Tibial artery (tissue), 4 donors: ENCODE data around the gene CEP295NL.

Experiments
- DNase-seq, 2 donors: peaks; one replicate each; pipeline ENCODE4 v3.0.0-alpha.2; 2019
- H3K27ac ChIP-seq, 2 donors: fragments of 200-600 bp; sonication (generic) in 1 of 2; 1 replicate in 1 of 2; 2 replicates in 1 of 2; pipeline ENCODE4 v1.5.1; 2018 to 2019; ENCODE audit warnings: mild to moderate bottlenecking in 1 of 2
- H3K27me3 ChIP-seq, 2 donors: fragments of 200-600 bp; sonication (generic) in 1 of 2; one replicate each; pipeline versions ENCODE4 v1.5.1 to v1.6.0; 2016 to 2019
- H3K36me3 ChIP-seq, 3 donors: fragments of 200-600 bp; sonication (generic) in 2 of 3; one replicate each; pipeline ENCODE4 v1.5.1; 2016 to 2019; ENCODE audit warnings: mild to moderate bottlenecking in 2 of 3
- H3K4me1 ChIP-seq, 4 donors: fragments of 200-600 bp; sonication (generic) in 2 of 4; 1 replicate in 3 of 4; 2 replicates in 1 of 4; pipeline ENCODE4 v1.5.1; 2016 to 2019
- H3K4me3 ChIP-seq, 2 donors: fragments of 200-600 bp; sonication (generic) in 1 of 2; 1 replicate in 1 of 2; 2 replicates in 1 of 2; pipeline ENCODE4 v1.5.1; 2018 to 2019; ENCODE audit warnings: mild to moderate bottlenecking in 2 of 2
- H3K9me3 ChIP-seq, 3 donors: fragments of 200-600 bp; sonication (generic) in 1 of 3; one replicate each; pipeline ENCODE4 v1.5.1; 2016 to 2019
- CTCF ChIP-seq, 2 experiments: fragments of 200-600 bp in 1 of 2; fragments of 450-650 bp in 1 of 2; IDR thresholded peaks; one replicate each; pipeline ENCODE4 v1.5.1; 2017 to 2019; ENCODE audit warnings: antibody characterized with exemption in 2 of 2, mild to moderate bottlenecking in 1 of 2, moderate library complexity in 1 of 2
- intact Hi-C: fragments of 100-400 bp; cut with DNase I; formaldehyde crosslinking; loops from one replicate; pipeline ENCODE4 v1.15.0; 2023; ENCODE audit warnings: low total_unique reads

CEP295NL gene

GRCh38 chr17:78853926-78854394 lies 49.0 kb downstream of the CEP295NL start:
- Histone ChIP-seq H3K27me3 (no peaks in the 10 kb centered on the region), H3K9me3 (no peaks in the 10 kb centered on the region), H3K27ac (no peak overlapping the region), H3K4me3 (no peak overlapping the region), H3K36me3 (peaks cover 33 to 65% (median 61%) of the 10 kb centered on the region in 3 donors), H3K4me1 (no peaks in the 10 kb centered on the region)
- intact Hi-C loops: no loop called here
- DNase-seq: no peak
- TF ChIP-seq CTCF (IDR thresholded peaks at IDR 0.05): no peak

- no peak for TF ChIP-seq CTCF (IDR thresholded peaks at IDR 0.05)
- no peak for DNase-seq
- Histone ChIP-seq H3K4me3 (no peak overlapping the region), H3K27me3 (no peaks in the 10 kb centered on the region), H3K4me1 (no peaks in the 10 kb centered on the region), H3K9me3 (no peaks in the 10 kb centered on the region), H3K27ac (no peak overlapping the region), H3K36me3 (peaks cover 33 to 59% (median 56%) of the 10 kb centered on the region in 3 donors)
- intact Hi-C loops: no loop called here
Observed at GRCh38 chr17:78852709-78853121, 50.3 kb downstream of the CEP295NL start.

- intact Hi-C loops: no loop called here
- TF ChIP-seq CTCF (IDR thresholded peaks at IDR 0.05): no peak
- no peak for DNase-seq
- no peak overlapping the region for H3K4me3 ChIP-seq
- no peaks in the 10 kb centered on the region for H3K9me3 ChIP-seq
- peaks cover 6 to 23% (median 19%) of the 10 kb centered on the region in 3 donors for H3K36me3 ChIP-seq
- H3K4me1 ChIP-seq: no peaks in the 10 kb centered on the region
- H3K27me3 ChIP-seq: no peaks in the 10 kb centered on the region
- H3K27ac ChIP-seq: no peak overlapping the region
Observed at GRCh38 chr17:78849026-78849425, 54.0 kb downstream of the CEP295NL start.

GRCh38 chr17:78847052-78847451 lies 55.9 kb downstream of the CEP295NL start:
- peaks cover 0 to 5% (median under 1%) of the 10 kb centered on the region in 3 donors for H3K36me3 ChIP-seq
- no peak overlapping the region for H3K4me3 ChIP-seq
- intact Hi-C loops: no loop called here

GRCh38 chr17:78844301-78845005 lies 58.5 kb downstream of the CEP295NL start:
- intact Hi-C loops: no loop called here
- H3K9me3 ChIP-seq: no peaks in the 10 kb centered on the region
- H3K4me1 ChIP-seq: peaks cover 0 to 11% (median 7%) of the 10 kb centered on the region in 4 donors
- H3K4me3 ChIP-seq: no peak overlapping the region
- H3K36me3 ChIP-seq: no peaks in the 10 kb centered on the region
- H3K27me3 ChIP-seq: no peaks in the 10 kb centered on the region
- TF ChIP-seq CTCF (IDR thresholded peaks at IDR 0.05): no peak
- DNase-seq: no peak
- H3K27ac ChIP-seq: no peak overlapping the region

More at GRCh38 chr17:78847052-78847451, 55.9 kb downstream of the CEP295NL start:
- no peaks in the 10 kb centered on the region for H3K9me3 ChIP-seq
- H3K4me1 ChIP-seq: no peaks in the 10 kb centered on the region
- no peak for DNase-seq
- no peaks in the 10 kb centered on the region for H3K27me3 ChIP-seq
- TF ChIP-seq CTCF (IDR thresholded peaks at IDR 0.05): no peak
- H3K27ac ChIP-seq: no peak overlapping the region
